Activated CD4-positive, alpha-beta T cell treated with anti-CD3 and anti-CD28 coated beads for 4 hours (primary cell): ENCODE results near the gene TES.
"Not testable (repeated sequence)": the region's sequence is repeated elsewhere in the genome, so short reads cannot be mapped to it uniquely, and the experiment has no call there.

Experiments
- DNase-seq, 2 donors: peaks; one replicate each; pipeline ENCODE4 v3.0.0-alpha.2; 2020

Gene TES

DNA sequence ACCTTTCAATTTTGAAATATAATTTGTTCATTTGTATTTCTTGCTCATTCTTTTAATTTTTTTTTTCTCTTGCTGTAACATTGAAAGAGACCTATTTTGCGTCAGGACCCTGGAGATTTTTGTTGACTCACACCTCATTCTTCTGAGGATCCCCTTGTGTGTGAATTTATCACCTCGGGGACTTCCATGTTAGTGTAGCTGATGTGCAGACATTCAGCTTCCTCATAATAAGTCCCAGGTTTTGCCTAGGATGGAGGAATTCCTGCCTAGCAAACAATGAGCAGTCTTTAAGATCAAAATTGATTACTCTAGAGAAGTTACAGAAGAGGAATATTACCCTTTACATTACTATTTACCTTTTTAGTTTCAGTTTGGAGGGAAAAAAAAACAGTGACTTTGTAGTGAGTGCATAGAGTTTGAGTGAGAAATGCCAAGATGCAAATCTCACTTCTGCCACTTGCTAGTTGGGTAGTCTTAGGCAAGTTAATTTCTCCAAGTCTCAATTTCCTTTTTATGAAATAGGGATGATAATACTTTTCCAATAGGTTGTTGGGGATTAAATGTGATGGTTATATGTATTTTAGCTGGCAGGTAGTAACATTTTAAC is 14.3 kb downstream of the TES start:
- DNase-seq, result no peak

DNA sequence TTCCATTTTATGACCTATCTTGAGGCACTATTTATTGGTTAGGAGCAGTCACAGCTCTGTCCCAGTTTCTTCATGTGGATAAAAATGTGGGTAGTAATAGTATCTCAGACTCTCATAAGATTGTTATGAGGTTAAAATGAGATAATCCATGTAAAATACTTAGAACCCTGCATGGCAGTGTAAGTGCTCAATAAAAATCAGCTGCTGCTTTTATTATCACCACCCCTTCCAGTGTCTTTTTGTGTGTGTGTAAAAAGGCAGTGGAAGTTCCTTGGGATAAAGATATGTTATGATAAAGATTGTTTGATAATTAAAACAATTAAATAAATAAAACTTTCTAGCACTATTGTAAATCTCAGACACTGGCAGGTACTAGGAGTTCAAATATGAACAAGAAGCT is 15.5 kb downstream of the TES start:
- DNase-seq, result no peak

DNA sequence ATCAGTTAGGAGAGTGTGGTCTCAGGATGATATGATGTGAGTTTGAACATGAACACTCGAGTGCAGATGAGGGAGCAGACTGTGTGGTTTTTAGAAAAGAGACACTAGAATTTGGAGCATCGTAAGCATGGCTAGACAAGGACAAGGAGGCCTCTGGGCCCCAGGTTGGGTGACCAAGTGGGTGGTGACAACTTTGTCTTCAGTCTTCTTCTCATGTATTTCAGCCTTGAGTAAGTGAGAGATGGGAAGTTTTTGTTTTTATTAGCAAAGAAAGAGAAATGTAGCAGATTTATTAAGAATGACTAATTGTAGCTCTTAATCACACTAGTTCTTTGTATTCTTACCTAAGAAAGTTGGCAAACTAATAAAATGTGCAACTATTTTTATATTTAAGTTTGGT is 16.3 kb downstream of the TES start:
- DNase-seq, result no peak

DNA sequence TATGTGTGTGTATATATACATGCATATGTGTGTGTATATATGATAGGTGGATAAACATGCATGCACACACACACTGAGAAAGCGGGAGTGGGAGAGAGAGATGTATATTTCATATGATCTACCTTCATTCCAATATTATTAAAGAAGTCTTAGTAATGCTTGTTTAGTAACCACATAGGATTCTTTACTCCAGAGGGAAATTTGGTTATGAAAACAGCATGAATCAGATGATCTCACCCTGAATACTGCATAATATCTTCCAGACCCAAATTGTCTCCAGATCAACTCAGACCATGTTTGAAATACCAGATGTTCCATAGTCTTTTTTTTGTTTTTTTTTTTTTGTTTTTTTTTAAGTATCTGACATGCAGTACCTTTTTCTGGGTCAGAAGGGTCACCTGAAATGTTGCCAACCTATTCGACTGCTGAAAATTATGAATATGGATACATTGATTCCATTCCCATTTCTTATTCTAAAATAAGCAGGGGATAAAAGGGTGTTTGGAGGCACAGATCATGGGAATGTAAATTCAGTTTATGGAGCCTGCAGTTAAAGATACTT is 17.4 kb downstream of the TES start:
- DNase-seq, result no peak

DNA sequence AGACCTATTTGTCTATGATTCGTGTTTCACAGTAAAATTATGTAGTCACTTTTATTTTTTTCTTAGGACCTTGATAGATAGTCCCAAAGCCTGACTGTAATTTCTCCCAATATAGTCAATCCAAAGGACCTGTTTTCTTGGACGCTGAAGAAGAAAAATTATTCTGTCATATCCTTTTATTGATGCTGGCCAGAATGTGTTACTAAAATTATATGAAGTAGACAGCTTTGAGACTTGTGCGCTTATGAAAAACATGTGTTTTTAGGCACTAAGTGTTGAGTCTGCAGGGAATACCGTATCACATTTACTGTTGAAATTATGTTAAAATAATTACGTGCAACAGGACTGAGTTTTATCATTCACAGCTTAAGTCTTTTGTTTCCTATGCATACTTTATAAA is 17.9 kb downstream of the TES start:
- no peak for DNase-seq

DNA sequence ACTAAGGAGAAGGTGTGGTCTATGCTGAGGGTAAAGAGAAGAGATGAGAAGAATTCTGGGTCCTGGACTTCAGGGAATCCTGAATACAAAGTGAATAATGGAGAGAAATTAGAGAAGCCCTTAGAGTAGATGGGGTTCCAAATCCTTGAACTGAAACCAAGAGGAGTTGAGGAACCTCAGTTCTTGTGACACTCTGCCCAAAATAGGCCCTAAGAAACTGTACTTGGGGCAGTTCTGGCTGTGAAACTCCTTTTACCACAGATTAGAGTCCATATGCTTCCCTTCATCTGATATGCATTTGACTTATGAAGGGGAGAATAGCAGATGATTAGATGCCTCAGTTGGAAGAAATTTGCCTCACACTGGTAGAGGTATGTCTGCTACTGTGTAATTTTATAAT is 19.0 kb downstream of the TES start:
- no peak for DNase-seq

GRCh38 chr7:116230191-116231005 is 20.1 kb downstream of the TES start:
- no peak for DNase-seq

DNA sequence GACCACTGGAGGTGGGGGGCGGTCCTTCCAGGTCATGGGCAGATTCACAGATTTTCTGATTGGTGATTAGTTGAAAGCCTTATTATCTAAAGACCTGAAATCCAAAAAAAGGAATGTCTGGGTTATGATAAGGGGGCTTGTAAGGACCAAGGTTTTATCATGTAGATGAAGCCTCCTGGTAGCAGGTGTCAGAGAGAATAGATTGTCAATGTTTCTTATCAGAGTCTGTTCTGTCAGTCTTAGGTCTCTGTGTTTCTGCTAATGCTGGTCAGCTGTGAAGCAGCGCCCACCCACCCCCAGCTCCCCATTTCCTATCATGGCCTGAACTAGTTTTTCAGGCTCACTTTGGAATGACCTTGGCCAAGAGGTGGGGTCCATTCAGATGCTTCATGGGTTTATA is 21.2 kb downstream of the TES start:
- no peak for DNase-seq

- DNase-seq, result no peak
Measured at GRCh38 chr7:116231949-116232348, 21.6 kb downstream of the TES start.

GRCh38 chr7:116232350-116232749 is 22.0 kb downstream of the TES start:
- no peak for DNase-seq

GRCh38 chr7:116232920-116233319 is 22.6 kb downstream of the TES start:
- no peak for DNase-seq

DNA sequence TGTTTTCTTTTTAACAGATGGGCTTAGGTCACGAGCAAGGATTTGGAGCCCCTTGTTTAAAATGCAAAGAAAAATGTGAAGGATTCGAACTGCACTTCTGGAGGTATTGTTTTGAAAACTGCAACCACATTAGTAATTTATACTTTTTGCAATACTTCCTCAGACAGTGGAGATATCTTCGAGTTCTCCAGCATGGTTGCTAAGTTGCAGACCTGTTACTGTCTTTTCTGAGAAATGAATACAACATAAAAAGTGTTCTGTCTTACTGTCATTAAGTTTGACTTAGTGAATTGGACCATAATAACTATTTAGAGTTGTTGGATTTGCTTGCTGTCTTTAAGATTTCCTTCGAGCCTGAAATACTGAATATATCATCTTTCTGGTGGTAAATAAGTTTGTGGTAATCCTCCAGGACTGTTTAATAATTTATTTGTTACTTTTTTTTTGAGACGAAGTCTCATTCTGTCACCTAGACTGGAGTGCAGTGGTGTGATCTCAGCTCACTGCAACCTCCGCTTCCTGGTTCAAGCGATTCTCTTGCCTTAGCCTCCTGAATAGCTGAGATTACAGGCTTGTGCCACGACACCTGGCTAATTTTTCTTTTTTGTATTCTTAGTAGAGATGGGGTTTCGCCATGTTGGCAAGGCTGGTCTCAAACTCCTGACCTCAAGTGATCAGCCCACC is 24.3 kb downstream of the TES start:
- DNase-seq, result no peak

DNA sequence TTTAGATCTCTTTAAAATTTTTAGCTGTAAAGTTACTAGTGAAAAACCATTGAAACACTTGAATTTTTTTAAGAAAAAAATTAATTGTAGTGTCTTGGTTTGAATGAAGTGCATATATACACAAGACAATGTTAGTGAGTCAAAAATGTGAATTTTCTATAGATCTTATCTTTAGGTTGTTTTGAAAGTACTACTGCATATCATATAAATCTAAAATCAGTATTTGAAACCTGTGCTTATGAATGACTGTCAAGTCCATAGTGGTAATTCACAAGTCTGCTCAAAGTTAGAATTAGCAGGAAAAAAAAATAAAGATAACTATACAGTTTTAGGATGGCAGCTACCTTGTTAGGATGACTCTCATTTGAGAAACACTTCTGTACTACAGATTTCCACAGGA is 25.0 kb downstream of the TES start:
- no peak for DNase-seq

DNA sequence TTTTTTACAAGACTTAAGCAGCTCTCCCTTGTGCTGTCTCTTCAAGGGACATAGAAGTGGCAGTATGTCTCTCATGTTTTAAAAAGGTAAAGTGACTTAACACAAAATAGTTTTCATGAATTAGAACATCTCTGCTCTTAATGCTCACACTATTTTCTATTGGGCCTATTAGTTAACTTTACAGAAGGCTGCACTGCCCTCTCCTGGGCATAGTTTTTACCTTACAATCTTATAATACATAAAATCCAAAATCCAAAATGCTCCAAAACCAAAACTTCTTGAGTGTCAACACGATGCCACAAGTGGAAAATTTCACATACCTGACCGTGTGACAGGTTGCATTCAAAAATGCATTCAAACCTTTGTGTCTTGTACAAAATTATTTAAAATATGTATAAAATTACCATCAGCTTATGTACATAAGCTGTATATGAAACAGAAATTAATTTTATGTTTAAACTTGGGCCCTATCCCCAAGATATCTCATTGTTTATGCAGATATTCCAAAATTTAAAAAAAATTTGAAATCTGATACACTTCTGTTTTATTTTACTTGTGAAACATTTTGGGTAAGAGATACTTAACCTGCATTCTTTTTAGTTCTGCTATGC is 25.8 kb downstream of the TES start:
- DNase-seq, result peak; percentile 53 to 69

DNA sequence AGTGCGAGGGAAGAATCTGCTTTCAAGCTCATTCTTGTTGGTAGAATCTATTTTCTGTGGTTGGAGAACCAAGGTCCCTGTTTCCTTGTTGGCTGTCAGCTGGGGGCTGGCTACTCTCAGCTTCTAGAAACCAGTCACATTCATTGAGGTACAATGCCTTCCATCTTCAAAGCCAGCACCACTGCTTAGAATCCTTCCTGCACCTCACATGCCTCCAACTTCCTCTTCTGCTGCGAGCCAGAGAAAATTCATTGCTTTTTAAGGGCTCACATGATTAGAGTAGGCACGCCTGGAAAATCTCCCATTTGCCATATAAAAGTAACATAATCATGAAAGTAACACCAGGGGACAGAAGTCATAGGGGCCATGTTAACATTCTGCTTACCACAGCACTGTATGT is 28.7 kb downstream of the TES start:
- DNase-seq, result no peak

- no peak for DNase-seq
Measured at GRCh38 chr7:116239434-116239833, 29.1 kb downstream of the TES start.

GRCh38 chr7:116240024-116240668 is 29.8 kb downstream of the TES start:
- DNase-seq, result no peak

GRCh38 chr7:116241291-116241690 is 31.0 kb downstream of the TES start:
- no peak for DNase-seq

GRCh38 chr7:116242178-116242577 is 31.8 kb downstream of the TES start:
- no peak for DNase-seq

GRCh38 chr7:116242759-116243158 is 32.4 kb downstream of the TES start:
- no peak for DNase-seq

DNA sequence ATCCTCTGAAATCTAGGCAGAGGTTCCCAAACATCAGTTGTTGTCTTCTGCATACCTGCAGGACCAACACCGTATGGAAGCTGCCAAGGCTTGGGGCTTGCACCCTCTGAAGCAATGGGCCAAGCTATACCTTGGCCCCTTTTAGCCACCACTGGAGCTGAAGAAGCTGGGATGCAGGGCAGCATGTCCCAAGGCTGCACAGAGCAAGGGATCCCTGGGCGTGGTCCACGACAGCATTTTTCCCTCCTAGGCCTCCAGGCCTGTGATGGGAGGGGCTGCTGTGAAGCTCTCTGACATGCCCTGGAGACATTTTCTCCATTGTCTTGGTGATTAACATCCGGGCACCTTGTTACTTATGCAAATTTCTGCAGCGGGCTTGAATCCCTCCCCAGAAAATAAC is 34.5 kb downstream of the TES start:
- DNase-seq, result not testable (repeated sequence)

GRCh38 chr7:116246357-116246756 is 36.0 kb downstream of the TES start:
- DNase-seq, result no peak
